OCI-LY7 (cell line): ENCODE measurements around the gene ANAPC10.

Experiments used
- EZH2phosphoT487 ChIP-seq: fragments of 200-600 bp; sonication (generic); IDR thresholded peaks from 2 replicates; pipeline ENCODE4 v1.6.1; 2018; ENCODE audit warnings: low read depth, borderline replicate concordance, mild to moderate bottlenecking, mixed run types, antibody characterized with exemption, low read length, moderate library complexity, mixed read lengths
- TF ChIP-seq, protein P1 (sequence below): fragments of 200-600 bp; sonication (generic); conservative IDR thresholded peaks from 2 replicates; pipeline ENCODE4 v1.5.1; 2014; ENCODE audit warnings: mild to moderate bottlenecking, antibody characterized with exemption, low read length, moderate library complexity, mixed read lengths

DNA sequence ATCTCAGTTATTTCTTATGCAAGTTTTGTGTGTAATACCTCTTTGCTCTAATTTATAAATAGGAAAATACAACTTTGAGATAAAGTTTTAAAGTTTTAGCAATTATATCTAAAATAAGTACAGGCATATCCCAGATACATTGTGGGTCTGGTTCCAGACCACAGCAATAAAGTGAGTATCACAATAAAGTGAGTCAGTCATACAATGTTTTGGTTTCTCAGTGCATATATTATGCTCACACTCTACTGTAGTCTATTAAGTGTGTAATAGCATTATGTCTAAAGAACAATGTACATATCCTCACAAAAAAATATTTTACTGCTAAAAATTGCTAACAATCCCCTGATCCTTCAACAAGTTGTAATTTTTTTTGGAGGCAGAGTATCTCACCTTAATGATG, 49.2 kb downstream of the ANAPC10 start:
- TF ChIP-seq, protein P1, sequence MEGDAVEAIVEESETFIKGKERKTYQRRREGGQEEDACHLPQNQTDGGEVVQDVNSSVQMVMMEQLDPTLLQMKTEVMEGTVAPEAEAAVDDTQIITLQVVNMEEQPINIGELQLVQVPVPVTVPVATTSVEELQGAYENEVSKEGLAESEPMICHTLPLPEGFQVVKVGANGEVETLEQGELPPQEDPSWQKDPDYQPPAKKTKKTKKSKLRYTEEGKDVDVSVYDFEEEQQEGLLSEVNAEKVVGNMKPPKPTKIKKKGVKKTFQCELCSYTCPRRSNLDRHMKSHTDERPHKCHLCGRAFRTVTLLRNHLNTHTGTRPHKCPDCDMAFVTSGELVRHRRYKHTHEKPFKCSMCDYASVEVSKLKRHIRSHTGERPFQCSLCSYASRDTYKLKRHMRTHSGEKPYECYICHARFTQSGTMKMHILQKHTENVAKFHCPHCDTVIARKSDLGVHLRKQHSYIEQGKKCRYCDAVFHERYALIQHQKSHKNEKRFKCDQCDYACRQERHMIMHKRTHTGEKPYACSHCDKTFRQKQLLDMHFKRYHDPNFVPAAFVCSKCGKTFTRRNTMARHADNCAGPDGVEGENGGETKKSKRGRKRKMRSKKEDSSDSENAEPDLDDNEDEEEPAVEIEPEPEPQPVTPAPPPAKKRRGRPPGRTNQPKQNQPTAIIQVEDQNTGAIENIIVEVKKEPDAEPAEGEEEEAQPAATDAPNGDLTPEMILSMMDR, result no peak
- no peak for TF ChIP-seq EZH2phosphoT487
